ENCODE results near the gene TNFRSF8.

The TNFRSF8 gene

GRCh38 chr1:12111741-12112140 is 48.6 kb downstream of the TNFRSF8 start:
- H4K20me1 ChIP-seq (ENCODE audit: low read depth, low read length), result no peaks in the 10 kb centered on the region
- no peaks in the 10 kb centered on the region for H3K9me2 ChIP-seq (replicated peaks; ENCODE audit: insufficient read depth, low read length)
- H3K27ac ChIP-seq (ENCODE audit: low read depth, low read length), result no peak overlapping the region
- H3K36me3 ChIP-seq (ENCODE audit: low read length), result no peaks in the 10 kb centered on the region
- no peaks in the 10 kb centered on the region for H3K79me2 ChIP-seq (ENCODE audit: insufficient read depth, low read length)
- H2AFZ ChIP-seq (ENCODE audit: low read depth, low read length, severe bottlenecking), result no peak overlapping the region
- H3K4me2 ChIP-seq (ENCODE audit: low read depth, low read length, poor library complexity, severe bottlenecking), result no peak overlapping the region
- no peaks in the 10 kb centered on the region for H3F3A ChIP-seq (ENCODE audit: insufficient read depth)
- H3K9ac ChIP-seq (ENCODE audit: low read length), result no peak overlapping the region
- TF ChIP-seq EZH2phosphoT487 (conservative IDR thresholded peaks at IDR 0.05; ENCODE audit: low read length) (no peak), CTCF (IDR thresholded peaks at IDR 0.05; ENCODE audit: insufficient read depth, low read length, poor library complexity, severe bottlenecking) (no peak)
- no peaks in the 10 kb centered on the region for H3K27me3 ChIP-seq (ENCODE audit: low read length)
- no peaks in the 10 kb centered on the region for H3K9me3 ChIP-seq (ENCODE audit: insufficient read depth, low read length)
- no peak overlapping the region for H3K4me3 ChIP-seq (ENCODE audit: insufficient read depth, low read length, poor library complexity, severe bottlenecking)

DNA sequence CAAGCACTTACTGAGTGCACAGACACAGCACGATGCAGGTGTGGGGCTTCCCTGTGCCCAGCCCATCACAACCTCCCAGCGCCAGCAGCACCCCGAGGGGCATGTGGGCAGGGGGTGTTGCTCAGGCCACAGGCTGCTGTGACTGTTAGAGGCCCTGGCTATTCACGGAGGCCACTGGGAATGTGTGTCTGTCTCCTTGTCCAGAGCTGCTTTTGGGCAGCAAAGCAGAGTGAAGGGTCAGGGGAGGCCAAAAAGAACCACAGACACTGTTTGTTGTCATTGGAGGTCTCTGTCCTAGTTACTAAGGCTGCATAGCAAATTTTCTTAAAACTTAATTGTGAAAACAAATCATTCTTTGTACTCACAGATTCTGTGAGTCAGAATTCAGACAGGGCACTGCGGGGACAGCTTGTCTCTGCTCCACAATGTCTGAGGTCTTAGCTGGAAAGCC is 49.6 kb downstream of the TNFRSF8 start:
- Histone ChIP-seq H3K27me3 (ENCODE audit: low read length) (no peaks in the 10 kb centered on the region), H3K9ac (ENCODE audit: low read length) (no peak overlapping the region), H3K27ac (ENCODE audit: low read depth, low read length) (no peak overlapping the region), H3K9me3 (ENCODE audit: insufficient read depth, low read length) (no peaks in the 10 kb centered on the region), H3K36me3 (ENCODE audit: low read length) (no peaks in the 10 kb centered on the region), H2AFZ (ENCODE audit: low read depth, low read length, severe bottlenecking) (no peak overlapping the region), H3K4me2 (ENCODE audit: low read depth, low read length, poor library complexity, severe bottlenecking) (no peak overlapping the region), H4K20me1 (ENCODE audit: low read depth, low read length) (no peaks in the 10 kb centered on the region), H3F3A (ENCODE audit: insufficient read depth) (no peaks in the 10 kb centered on the region), H3K79me2 (ENCODE audit: insufficient read depth, low read length) (no peaks in the 10 kb centered on the region), H3K4me3 (ENCODE audit: insufficient read depth, low read length, poor library complexity, severe bottlenecking) (no peak overlapping the region), H3K9me2 (replicated peaks; ENCODE audit: insufficient read depth, low read length) (no peaks in the 10 kb centered on the region)
- no peak for TF ChIP-seq CTCF (IDR thresholded peaks at IDR 0.05; ENCODE audit: insufficient read depth, low read length, poor library complexity, severe bottlenecking)
- no peak for TF ChIP-seq EZH2phosphoT487 (conservative IDR thresholded peaks at IDR 0.05; ENCODE audit: low read length)

DNA sequence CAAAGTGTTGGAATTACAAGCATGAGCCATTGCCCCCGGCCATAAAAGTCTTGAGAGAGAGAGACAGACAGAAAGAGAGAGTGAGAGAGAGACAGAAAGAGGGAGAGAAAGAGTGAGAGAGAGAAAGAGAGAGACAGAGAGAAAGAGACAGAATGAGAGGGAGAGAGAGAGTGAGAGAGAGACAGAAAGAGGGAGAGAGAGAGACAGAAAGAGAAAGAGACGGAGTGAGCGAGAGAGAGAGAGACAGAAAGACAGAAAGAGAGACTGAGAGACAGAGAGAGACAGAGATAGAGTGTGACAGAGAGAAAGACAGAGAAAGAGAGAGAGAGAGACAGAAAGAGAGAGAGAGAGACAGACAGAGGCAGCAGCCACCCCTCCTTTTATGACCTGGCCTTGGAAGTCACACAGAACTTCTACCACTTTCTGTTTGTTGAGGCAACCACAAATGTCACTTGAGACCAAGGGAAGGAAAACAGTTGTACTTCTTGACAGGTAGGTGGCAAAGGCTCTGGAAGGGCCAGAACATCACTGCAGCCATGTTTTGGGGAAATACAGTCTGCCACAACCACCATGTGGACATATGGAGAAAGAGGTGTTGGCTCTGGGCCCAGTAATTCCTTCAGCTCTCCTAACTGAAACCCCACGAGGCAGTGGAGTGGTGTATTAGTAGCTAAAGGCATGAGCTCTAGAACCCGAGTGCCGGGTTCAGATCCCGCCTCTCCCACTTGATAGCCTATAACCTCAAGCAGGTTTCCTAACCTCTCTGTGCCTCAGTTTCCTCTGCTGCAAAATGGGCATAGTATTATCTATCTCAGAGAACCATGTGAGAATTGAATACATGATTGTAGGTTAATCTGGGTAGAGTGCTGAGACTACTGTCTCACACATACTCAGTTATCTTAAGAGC is 50.6 kb downstream of the TNFRSF8 start:
- TF ChIP-seq CTCF (IDR thresholded peaks at IDR 0.05; ENCODE audit: insufficient read depth, low read length, poor library complexity, severe bottlenecking) (no peak), EZH2phosphoT487 (conservative IDR thresholded peaks at IDR 0.05; ENCODE audit: low read length) (no peak)
- no peaks in the 10 kb centered on the region for H4K20me1 ChIP-seq (ENCODE audit: low read depth, low read length)
- H3K27me3 ChIP-seq (ENCODE audit: low read length), result no peaks in the 10 kb centered on the region
- no peak overlapping the region for H3K4me2 ChIP-seq (ENCODE audit: low read depth, low read length, poor library complexity, severe bottlenecking)
- no peaks in the 10 kb centered on the region for H3K36me3 ChIP-seq (ENCODE audit: low read length)
- H3K9ac ChIP-seq (ENCODE audit: low read length), result no peak overlapping the region
- H2AFZ ChIP-seq (ENCODE audit: low read depth, low read length, severe bottlenecking), result no peak overlapping the region
- H3K27ac ChIP-seq (ENCODE audit: low read depth, low read length), result no peak overlapping the region
- H3K4me3 ChIP-seq (ENCODE audit: insufficient read depth, low read length, poor library complexity, severe bottlenecking), result no peak overlapping the region
- no peaks in the 10 kb centered on the region for H3F3A ChIP-seq (ENCODE audit: insufficient read depth)
- no peaks in the 10 kb centered on the region for H3K79me2 ChIP-seq (ENCODE audit: insufficient read depth, low read length)
- H3K9me3 ChIP-seq (ENCODE audit: insufficient read depth, low read length), result no peaks in the 10 kb centered on the region
- no peaks in the 10 kb centered on the region for H3K9me2 ChIP-seq (replicated peaks; ENCODE audit: insufficient read depth, low read length)

All from SU-DHL-6 (cell line).